ENCODE results near the gene ATRX.

- TF ChIP-seq CTCF (IDR thresholded peaks at IDR 0.05; ENCODE audit: low read depth, low read length, poor library complexity, severe bottlenecking): no peak
- no peak for TF ChIP-seq EZH2phosphoT487 (IDR thresholded peaks at IDR 0.05; ENCODE audit: borderline replicate concordance, low read length)
Observed at GRCh38 chrX:77628294-77629025, 157.6 kb downstream of the ATRX start.

All from DOHH2 (cell line).